GM21528 (cell line): Measurements from ENCODE around the gene TRAF2.

Experiments
- ATAC-seq: cut with Tn5 transposase; IDR thresholded peaks from one replicate; pipeline ENCODE4 v1.9.1; 2021; ENCODE audit warnings: mild to moderate bottlenecking, moderate library complexity; ENCODE audit not compliant: unreplicated experiment, low FRiP score

TRAF2 gene

DNA sequence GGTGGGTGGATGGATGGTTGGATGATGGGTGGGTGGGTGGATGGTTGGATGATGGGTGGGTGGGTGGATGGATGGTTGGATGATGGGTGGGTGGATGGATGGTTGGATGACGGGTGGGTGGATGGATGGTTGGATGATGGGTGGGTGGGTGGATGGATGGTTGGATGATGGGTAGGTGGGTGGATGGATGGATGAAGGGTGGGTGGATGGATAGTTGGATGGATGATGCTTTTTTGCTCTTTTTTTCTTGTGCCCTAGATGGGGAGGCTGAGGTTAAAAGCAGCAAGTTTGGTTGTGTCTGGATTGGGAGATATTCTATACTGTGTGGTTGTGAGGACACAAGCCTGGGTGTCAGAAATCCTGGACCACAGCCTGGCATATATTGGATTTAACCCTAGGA is 71.1 kb downstream of the TRAF2 start:
- no peak for ATAC-seq

DNA sequence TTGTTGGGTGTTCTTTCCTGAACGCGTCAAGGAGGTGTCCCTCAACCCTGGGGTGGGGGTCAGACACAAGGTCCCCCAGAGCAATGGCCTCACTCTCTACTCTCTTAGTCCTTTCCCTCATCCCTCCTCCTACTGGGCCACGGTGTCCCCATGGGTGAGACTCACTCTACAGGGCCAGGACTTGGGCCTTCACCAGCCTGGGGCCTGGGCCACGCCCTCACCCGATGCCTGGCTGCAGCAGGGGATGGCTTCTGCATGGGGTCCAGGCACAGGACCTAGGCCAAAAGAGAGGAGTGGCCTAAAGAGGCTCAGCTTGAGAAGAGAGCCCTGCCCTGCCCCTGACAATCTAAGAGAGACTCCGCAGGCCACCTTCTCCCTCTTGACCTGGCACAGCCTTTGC is 71.6 kb downstream of the TRAF2 start:
- ATAC-seq = no peak

DNA sequence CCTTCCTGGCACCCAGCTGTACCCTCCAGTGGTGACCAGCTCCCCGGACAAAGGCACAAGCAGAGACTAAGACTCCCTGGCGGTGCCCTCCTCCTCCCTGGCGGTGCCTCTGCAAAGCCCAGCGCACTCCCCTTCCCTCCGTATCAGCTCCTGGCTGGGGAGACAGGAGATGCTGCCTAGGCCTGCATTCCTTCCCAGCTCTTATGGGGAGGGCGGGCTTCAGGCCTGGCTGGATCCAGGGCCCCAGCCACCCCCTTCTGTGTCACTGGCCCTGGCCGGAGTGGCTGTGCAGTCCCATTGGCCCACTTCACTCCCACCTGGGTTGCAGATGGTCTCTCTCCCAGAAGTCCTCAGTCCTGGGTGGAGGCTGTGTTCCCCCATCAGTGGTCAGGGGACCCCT is 72.2 kb downstream of the TRAF2 start:
- ATAC-seq = no peak

DNA sequence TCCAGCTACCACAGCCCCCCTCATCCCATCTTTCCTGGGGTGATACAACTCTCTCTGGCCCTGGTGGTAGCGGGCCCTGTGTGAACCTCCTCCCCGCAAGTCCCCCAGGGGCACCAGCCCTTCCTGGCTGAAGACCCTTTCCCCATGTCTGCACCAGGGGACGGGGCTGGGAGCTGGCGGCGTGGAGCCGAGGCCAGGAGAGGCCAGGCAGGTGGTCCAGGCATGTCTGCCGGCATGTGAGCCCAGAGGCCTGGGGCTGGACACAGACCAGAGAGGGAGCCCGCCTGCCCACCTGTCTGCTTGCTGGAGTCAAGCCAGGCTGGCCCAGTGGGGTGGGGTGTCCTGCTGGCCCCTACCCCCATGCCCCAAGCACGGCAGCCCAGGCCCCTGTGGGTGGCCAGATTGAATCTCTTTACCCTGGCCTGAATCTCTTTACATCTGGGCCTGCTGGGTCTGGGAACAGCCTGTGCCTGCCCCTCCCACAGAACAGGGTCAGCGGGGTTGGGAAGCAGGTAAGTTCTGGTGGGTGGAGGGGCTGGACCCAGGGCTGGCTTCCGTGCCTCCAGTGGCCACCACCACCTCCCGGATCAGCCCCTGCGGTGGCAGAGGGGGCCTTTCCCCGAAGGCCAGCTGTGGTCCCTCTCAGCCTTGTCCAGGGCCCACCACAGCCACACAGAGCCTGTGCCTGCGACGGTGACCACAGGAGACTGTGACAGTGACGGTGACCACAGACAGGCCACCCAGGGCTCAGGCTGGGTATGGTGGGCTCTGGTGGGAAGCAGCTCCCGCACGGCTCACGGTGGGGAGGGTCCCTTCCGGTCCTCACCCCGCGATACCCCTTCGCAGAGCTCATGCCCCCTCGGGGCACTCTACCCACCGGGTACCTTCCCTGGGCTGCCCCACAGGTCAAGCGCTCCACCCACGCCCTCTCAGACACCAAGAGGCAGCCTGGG is 72.9 kb downstream of the TRAF2 start:
- ATAC-seq = no peak

DNA sequence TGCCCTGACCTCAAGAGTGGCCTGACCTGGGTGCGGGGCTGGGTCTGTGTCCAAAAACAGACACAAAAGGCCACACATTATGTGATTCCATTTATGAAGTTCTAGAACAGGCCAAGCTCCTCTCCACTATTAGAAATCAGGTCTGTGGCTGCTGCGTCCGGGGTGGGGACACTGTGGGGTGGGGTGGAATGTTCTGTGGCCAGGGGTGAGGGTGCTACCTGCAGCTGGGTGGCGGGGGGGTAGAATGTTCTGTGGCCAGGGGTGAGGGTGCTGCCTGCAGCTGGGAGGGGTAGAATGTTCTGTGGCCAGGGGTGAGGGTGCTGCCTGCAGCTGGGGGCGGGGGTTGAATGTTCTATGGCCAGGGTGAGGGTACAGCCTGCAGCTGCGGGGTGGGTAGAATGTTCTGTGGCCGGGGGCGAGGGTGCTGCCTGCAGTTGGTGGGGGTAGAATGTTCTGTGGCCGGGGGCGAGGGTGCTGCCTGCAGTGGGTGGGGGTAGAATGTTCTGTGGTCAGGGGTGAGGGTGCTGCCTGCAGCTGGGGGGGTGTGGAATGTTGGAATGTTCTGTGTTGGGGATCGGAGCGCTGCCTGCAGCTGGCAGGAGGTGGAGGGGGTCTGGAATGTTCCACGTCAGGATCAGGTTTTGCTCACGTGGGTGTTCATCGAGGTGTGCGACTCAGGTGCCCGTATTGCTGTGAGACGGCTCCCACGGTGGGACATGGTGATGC is 74.1 kb downstream of the TRAF2 start:
- no peak for ATAC-seq

DNA sequence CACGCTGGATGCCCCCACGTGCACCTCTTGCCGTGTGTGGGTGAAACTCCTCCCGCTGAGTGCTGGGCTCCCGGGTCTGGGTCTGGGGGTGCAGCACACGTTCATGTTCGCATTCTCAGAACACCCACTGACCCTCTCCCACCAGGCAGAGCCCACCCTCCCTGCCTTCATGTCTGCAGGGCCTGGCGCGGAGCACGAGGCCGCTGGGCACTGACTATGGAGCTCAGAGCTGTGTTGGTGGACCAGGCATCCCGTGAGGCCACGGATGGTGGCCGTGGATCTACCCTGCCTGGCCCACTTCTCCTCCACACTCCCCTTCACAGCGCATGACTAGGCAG is 74.6 kb downstream of the TRAF2 start:
- no peak for ATAC-seq

DNA sequence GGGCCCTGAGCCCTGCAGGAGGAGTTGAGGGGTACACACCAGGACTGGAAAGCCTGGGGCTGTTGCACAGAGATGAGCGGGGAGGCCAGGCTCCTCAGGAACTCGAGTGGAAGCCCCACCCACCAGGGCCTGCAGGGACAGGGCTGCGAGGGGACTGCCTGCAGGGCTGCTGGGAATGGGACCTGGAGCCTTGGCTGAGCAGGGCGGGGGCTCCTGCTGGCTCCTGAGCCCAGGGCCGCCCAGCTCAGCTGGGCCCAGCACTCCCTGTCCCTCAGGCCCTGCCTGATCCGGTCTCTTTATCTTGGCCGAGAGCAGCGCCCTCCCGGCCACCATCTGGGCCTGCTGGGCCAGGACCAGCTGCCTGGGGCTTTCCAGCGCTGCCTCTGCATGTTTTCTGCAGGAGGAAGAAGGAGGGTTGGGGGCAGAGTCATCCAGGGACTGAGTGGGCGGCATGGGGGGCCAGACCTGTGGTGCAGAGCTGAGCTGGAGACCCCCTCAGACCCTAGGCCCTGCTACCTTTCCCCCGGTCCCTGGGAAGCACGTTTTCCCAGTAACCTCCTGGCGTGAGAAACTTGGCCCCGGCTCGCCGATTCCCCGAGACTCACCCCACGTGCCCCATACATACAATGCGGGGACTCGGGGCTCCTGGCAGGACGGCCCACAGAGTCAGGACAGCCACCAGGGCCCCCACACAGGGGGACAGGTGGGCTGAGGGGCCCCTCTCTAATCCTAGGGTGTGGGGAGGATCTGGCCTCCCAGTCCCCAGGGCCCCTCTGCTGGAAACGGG is 75.2 kb downstream of the TRAF2 start:
- no peak for ATAC-seq

DNA sequence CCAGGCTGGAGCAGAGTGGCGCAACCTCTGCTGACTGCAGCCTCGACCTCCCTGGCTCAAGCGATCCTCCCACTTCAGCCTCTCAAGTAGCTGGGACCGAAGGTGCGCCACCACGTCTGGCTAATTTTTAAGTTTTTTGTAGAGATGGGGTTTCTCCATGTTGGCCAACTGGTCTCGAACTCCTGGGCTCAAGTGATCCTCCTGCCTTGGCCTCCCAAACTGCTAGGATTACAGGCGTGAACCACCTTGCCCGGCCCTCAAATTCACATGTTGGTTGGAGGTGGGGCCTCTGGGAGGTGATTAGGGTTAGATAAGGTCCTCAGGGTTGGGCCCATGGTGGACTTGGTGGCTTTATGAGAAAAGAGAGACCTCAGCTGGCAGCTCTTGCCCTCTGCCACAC is 75.8 kb downstream of the TRAF2 start:
- no peak for ATAC-seq

DNA sequence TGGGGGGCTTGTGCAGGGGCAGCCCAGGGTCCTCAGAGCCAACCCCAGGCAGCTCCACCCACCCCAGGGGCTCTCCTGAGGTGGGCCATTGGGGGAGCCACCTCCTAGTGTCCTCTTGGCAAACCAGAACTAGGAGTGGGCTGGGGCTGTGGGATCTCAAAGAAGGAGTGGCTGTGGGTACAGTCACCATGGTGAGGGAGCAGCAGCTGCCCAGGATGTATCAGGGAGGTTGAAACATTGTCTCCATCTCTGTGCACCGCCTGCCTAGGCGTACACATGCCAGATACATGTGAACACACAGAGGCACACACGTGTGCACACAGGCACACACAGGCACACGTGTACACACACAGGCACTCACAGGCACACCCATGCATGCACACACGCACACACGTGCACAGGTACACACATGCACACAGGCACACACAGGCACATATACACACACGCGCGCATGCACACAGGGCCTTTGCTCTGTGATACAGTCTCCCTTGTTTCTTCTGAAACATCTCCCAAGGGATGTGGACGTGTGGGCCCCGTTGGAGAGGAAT is 76.5 kb downstream of the TRAF2 start:
- no peak for ATAC-seq

DNA sequence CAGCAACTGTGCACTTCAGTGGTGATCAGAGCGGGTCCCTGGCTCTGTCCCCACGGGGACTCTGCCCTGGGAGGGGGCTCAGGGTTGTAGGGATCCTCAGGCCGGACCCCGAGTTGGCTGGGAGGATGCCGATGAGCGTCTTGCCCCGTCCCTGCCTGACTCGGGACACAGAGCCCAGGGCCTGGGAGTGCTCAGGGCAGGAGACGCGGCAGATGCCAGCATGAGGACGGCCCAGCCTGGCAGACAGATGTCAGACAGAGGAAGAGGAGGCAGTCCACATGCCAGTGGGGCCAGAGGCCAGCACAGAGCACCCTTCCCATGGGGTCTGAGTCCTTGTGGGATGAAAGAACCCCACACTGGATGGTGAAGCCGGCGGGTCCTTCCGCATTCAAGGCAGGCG is 77.0 kb downstream of the TRAF2 start:
- no peak for ATAC-seq

DNA sequence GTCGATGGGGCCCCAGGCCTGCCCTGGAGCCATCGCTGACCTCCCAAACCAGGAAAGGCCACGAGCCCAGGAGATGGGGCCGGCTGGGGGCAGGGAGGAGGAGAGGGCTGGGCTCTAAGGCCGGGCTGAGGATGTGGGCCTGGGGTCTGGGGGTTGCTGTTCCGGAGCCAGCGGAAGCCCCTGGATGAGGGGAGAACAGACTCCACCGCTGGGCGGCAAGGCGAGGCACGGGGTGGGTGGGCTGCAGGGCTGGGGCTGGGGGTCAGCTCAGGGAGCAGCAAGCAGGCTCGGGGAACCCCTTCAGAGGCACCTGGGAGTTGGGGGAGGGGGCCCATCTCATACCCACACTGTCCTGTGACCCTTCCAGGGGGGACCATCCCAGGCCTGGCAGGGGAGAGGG is 77.4 kb downstream of the TRAF2 start:
- ATAC-seq = no peak

DNA sequence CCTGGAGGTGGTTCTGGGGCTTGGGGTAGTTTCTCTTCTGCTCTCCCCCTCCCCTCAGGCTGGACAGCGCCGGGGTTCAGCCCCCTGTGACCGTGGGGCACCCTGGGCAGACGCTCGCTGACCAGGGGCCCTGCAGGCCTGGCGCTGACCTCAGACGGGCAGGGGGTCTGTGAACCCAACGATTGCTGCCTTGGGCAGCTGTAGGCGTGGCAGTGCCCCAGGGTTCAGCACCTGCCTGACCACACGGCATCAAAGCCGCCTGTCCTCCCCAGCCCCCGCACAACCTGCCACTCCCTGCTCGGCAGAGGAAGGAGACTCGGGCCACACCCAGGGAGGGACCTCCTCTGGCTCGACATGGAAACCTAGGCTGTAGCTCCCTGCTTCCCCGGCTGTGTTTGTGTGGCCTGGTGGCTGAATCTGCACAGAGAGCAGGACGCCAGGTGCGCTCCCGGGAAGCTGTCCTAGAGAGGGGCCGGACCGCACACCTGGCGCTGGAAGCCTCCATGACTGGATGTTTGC is 77.9 kb downstream of the TRAF2 start:
- no peak for ATAC-seq

DNA sequence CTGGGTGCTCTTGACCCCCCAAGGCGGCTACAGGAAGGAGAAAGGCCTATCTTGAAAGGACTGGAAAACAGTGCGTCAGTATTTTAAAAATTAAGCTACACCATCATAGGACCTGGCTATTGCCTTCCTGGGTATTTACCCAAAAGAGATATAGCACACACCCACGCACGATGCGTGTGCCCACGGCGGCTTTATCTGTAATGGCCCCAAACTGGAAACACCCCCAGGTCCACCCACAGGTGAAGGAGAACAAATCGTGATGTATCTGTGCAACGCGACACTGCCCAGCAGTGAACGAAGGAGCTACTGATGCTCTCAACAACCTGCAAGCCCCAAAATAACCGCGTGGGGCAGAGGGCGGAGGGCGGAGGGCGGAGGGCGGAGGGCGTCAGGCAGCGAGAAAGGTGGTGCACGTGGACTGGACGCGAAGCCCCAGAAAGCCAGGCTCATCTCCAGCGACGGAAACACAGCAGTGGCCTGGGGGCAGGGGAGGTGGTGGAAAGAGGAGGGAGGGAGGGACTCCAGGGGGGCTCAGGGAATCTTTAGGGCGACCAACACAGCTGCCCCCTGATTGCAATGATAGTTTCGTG is 78.6 kb downstream of the TRAF2 start:
- no peak for ATAC-seq

DNA sequence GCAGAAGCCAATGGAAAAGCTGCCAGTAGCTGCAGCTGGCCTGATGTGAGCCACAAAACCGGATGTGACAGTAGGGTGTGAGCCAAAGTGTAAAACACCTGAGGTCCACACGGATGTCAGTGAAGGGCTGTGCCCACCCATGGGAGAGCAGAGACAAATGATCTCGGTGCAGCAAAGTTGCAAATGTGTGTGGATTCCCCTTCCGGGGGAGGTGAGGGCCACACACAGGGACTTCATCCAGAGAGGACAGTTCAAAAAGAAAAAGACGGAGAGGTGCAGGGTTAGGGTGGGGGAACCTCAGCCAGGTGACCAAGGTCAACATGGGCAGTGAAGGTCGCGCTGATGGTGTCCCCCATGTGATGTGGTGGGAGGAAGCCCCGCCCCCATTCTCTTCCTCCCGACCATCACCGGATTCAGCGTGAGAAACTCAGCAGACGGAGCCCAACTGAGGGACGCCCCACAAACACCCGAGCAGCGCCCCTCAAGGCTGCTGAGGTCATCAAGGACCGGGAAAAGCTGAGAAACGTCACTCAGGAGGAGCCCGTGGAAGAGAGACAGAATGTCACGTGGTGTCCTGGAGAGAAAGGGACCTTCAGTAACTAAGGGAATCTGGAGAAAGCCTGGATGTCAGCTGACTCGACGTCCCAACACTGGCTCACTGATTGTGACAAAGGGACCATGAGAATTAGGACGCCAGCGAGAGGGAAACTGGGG is 79.6 kb downstream of the TRAF2 start:
- ATAC-seq = no peak

DNA sequence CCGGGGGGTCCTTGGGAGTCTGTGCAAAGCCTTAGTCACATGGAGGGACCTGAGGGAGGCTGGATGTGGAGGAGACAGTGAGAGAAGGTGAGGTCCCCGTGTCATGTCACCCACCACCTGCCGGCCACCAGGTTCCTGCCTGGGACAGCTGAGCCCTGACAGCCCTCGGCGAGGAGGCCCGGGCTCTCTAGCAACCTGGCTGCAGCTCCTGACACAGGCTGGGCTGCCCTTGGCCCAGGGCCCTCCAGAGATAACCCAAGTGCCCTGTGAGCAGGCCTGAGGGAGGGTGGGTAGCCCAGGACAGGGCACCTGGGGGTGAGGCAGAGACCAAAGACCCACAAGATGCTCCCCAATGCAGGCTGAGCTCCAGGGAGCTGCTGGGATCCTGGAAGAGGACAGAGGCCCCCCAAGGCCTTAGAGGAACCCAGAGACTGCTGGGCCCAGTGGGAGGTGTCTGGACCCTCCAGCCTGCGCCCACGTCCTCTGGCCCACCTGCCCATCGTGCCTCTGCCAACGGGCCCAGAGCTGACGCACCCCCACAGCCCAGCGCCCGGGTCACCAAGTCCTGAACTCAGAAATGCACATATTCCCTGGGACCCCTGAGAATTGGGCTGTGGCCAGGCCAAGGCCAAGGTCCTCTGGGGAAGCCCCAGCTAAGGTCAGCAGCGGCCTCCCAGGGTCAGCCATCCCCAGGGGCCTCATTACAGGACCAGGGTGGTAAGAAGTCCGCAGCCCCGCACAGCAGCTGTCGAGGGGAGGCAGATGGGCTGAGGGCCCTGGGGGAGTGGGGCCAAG is 82.2 kb downstream of the TRAF2 start:
- ATAC-seq = no peak

DNA sequence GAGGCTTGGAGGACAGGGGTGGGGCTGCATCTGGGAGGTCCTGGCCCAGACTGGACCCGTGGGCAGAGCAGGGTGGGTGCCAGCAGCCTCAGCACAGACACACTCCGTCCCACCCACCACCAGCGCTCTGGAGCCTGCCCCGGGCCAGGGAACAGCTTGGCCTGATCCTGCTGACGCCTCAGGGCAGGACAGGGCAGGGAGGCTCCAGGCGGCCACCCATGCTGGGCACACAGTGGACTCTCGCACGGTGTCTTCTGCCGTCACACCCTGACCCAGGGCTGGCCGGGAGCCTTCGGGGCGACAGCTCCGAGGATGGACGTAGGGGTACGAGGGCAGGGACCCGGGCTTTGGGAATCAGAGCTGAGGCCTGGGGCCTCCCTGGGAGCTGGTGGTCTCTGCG is 82.8 kb downstream of the TRAF2 start:
- no peak for ATAC-seq

DNA sequence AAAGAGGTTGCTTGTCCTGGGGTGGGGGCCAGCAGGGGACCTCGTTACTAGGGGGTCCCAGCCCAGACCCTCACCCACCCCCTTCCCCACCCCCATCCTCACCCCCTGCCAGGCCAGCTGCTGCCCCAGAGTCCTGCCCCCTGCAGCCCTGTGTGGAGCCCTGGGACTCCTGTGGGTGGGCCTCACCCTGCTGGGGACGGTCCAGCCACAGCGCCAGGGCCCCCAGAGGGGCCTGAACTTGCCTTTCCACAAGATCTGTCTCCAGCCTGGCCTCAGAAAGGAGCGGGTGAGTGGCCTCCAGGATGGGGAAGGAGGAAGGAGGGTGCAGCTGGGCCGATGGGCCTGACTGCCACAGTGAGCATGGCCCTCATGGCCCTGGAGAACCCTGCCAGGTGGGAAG is 83.5 kb downstream of the TRAF2 start:
- ATAC-seq = no peak

DNA sequence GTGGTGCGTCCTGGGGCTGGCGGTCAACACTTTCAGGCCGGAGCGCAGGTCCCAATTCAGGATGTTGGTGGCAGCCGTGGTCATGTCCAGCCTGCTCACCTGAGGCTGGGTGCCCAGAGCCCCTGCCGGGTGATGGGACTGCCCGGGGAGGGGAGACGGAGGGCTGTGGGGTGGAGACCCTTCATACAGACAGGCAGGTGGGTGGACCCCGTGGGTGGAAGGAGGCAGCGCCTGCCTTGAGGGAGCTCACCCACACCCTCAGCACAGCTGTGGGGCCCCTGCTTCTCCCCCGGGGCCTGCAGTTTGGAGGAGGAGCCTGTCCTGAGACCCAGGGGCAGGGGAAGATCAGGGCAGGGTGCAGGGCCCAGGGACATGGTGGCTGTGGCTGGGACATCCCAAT is 84.0 kb downstream of the TRAF2 start:
- ATAC-seq = no peak

DNA sequence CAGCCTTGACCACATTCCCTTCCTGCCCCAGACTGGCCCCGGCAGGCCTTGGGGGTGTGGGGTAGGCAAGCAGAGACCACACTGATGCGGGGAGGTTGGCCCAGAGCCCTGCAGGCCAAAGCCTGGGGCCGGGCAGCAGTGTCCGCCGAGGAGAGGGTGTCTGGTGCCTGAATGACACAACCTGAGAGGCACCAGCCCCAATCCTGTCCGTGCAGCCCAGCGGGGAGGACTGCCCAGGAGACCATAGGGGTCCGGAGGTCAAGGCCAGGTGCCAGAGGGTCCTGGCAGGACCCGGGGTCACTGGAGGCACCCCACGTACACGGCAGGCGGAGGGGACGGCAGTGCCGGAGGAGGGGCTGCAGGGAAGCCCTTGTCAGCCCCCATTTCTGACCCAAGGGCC is 85.4 kb downstream of the TRAF2 start:
- no peak for ATAC-seq
